Fibroblast of skin of right quadriceps (primary cell): ENCODE data around the gene TRMT1L.
"Not testable (repeated sequence)": the region's sequence is repeated elsewhere in the genome, so short reads cannot be mapped to it uniquely, and the experiment has no call there.

Experiments used
- DNase-seq: peaks from one replicate; pipeline ENCODE4 v3.0.0-alpha.2; 2013

Gene TRMT1L, protein sequence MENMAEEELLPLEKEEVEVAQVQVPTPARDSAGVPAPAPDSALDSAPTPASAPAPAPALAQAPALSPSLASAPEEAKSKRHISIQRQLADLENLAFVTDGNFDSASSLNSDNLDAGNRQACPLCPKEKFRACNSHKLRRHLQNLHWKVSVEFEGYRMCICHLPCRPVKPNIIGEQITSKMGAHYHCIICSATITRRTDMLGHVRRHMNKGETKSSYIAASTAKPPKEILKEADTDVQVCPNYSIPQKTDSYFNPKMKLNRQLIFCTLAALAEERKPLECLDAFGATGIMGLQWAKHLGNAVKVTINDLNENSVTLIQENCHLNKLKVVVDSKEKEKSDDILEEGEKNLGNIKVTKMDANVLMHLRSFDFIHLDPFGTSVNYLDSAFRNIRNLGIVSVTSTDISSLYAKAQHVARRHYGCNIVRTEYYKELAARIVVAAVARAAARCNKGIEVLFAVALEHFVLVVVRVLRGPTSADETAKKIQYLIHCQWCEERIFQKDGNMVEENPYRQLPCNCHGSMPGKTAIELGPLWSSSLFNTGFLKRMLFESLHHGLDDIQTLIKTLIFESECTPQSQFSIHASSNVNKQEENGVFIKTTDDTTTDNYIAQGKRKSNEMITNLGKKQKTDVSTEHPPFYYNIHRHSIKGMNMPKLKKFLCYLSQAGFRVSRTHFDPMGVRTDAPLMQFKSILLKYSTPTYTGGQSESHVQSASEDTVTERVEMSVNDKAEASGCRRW

DNA sequence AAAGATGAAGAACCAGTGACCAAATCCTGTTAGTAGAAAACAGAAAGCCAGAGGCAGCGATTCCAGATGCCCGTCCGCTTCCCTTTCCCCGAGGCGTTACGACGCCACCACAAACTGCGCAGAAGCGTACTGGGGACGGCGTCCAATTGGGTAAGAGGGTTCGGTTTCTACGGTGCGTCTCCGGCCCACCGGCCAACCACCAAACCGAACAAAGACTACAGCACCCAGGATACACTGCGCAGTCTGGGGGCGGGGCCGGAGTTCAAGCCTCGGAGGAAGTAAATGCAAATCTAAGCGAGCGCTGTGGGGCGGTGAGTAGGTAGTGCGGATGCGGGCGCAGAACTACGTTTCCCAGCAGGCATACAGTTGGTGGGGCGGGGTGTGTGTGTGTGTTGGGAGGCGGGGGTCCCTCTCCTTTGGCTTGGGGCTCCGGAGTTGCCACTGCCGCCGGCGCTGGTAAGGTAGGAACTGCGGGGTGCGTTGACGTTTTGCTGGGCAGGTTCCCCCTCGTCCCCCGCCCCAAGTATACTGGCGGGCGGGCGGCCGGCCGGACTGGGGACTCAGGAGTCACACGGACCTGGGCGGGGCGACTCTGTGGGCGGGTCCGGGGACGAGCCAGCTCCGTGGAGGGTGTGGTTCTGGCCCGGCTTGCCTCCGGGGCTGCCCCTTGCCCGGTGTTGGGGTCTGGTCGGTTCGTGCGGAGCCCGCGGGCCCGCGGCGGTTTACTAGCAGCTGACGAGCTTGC lies at the start of gene TRMT1L, which contains the start of gene SWT1:
Gene TRMT1L, minus strand, starts transcription at position 100 of the 745 bp plus-strand sequence. CDS start 241 bp downstream, outside the sequence.
Gene SWT1, plus strand, starts transcription at position 314 of the 745 bp plus-strand sequence. CDS start 3,675 bp downstream, outside the sequence.
- DNase-seq = peak; percentile 99

DNA sequence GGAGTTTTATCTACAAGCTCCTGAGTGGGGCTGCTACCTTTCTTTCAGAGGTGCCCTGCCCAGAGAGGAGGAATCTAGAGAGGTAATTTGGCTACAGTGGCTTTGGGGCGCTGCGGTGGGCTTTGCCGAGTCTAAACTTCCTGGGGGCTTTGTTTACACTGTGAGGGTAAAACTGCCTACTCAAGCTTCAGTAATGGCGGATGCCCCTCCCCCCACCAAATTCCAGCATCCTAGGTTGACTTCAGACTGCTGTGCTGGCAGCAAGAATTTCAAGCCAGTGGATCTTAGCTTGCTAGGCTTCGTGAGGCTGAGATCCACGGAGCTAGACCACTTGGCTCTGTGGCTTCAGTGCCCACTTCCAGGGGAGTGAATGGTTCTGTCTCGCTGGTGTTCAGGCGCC lies 44.1 kb upstream of the TRMT1L start:
- DNase-seq = no peak

DNA sequence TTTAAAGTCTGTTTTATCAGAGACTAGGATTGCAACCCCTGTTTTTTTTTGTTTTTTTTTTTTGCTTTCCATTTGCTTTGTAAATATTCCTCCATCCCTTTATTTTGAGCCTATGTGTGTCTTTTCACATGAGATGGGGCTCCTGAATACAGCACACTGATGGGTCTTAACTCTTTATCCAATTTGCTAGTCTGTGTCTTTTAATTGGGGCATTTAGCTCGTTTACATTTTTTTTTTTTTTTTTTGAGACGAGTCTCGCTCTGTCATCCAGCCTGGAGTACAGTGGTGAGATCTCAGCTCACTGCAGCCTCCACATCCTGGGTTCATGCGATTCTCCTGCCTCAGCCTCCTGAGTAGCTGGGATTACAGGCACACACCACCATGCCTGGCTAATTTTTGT lies 42.0 kb upstream of the TRMT1L start:
- not testable (repeated sequence) for DNase-seq

DNA sequence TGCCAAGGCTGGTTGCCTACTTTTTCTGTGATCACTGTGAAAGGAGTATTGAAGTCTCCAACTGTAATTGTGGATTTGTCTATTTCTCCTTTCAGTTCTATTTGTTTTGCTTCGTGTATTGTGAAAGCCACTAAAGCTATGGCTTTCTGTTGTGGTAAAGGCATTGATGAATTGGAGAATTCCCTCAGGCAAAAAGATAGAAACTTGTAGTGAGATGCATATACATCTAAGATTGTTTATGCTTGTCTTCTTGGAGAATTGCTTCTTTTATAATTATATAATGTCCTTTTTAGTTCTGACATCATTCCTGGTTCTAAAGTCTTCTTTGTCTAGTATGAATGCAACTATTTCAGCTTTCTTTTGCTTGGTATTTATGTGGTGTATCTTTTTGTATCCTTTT lies 37.0 kb upstream of the TRMT1L start:
- no peak for DNase-seq

DNA sequence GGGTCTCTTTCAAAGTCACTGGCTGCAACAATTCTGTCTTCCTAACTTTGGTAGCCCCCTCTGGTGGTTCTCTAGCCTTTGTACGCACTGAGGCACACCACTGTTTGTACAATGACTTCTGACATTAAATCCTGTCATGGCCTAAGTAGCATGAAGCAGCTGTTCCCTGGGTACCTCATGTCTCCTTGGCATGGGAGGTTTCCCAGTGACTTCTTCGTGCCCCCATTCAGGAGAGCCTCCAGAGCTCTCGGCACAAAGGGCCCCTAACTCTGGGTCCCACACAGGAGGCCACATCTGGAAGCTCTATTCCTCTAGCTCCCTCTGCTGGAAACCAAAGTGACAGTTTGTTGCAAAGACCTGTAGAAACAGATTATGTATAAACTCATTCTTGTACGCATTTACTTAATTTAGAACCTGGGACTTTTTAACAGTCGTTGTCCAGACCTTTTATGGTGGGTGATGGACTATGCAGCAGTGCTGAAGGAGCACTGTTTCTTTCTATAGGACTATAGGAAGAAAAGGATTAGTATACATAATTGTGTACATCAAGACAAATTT lies 13.6 kb upstream of the TRMT1L start:
- peak; percentile 66 for DNase-seq

DNA sequence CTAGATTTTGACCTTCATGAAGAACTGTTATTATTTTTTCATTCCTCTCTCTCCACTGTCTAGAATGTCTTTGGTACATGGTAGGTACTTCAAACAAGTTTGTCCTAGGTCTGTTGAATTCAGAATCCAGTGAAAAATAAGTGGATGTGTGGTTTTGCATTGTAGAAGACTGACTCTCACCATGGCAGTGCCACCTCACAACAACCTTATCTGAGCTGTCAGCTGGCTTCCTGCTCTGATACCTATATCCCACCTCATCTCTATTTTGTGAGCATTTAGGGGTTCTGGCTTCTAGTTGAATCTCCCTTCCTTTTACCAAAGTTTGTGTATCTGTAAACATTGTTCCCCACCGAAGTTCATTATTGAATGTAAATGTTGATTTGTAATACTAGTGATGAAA lies 9.4 kb upstream of the TRMT1L start:
- no peak for DNase-seq

DNA sequence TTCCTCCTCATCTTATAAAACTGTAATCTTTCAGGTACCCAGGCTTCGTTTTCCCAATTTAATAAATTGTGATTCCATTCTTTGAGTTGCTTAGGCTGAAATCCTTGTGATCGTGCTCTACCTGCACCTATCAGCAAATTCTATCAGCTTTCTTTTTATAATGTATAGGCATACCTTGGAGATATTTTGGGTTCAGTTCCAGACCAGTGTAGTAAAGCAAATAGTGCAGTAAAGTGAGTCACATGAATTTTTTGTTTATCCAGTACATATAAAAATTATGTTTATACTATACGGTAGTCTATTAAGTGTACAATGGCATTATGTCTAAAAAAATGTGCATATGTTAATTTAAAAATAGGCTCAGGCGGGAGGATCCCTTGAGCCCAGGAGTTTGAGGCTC lies 5.7 kb upstream of the TRMT1L start:
- no peak for DNase-seq

DNA sequence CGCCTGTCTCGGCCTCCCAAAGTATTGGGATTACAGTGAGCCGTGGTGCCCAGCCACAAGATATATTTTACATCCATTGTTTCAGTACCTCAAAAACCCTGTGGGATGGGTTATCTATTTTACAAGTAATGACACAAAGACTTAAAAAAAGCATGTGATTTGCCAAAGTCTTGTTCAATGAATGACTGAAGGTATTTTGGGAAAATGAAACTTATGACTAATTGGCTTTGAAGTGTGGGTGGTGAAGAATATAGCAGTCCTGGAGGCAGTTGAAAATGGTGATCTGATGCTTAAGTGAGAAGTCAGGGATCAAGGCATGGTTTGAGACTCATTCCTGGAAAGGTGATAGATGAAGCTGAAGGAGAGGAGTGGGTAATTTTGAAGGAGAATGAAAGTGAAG lies 3.2 kb upstream of the TRMT1L start:
- DNase-seq = no peak

DNA sequence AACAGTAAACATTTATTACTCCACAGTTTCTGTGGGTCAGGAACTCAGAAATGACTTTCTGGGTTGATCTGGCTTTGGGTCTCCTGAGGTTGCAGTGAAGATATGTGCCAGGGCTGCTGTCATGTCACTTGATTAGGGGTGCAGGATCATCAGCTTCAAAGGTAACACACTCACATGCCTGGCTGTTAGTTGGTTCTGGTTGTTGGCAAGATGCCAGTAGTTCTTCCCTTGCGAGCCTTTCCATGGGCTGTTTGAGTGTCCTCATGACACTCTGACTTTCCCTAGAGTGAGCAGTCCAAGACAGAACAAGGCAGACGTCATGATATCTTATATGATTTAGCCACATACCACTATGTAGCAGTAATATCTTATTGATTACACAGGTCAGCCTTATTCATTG lies 2.0 kb upstream of the TRMT1L start:
- DNase-seq = no peak

DNA sequence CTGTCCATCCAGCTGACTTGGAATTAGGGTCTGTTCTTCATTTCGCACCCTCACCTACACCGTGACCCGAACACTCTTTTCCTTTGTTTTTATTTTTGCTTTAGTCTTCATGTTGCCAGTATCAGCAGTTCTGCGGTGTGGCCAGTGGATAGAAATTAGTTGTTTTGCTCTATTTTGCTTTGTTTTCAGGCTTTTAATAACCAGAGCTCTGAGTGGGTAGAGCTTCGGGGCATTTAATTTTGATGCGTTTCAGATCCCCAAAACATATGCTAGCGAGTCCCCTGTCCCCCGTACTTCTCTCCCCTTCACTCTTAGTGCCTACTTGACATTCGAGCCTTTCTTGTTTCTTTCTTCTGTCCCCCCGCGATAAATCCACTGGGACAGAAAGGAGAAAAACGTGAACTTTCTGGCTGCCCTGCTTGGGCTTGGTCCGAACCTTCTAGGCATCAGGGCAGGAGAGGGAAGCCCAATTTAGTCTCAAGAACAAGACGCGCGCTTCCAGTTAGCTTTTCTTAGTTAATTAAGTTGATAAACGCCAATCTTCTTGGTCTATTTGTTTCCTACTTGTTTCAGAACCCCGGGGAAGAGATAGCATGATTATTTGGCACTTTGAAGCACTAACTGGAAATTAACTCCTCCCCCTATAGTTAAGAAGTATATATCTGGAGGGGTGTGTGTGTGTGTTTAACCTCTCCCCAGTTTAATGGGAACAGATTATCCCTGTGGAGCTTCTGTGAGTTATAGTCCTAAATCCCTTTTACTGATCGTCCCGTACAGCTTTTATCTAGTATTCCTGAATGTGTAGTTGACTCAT lies 1.1 kb upstream of the TRMT1L start:
- DNase-seq = no peak

DNA sequence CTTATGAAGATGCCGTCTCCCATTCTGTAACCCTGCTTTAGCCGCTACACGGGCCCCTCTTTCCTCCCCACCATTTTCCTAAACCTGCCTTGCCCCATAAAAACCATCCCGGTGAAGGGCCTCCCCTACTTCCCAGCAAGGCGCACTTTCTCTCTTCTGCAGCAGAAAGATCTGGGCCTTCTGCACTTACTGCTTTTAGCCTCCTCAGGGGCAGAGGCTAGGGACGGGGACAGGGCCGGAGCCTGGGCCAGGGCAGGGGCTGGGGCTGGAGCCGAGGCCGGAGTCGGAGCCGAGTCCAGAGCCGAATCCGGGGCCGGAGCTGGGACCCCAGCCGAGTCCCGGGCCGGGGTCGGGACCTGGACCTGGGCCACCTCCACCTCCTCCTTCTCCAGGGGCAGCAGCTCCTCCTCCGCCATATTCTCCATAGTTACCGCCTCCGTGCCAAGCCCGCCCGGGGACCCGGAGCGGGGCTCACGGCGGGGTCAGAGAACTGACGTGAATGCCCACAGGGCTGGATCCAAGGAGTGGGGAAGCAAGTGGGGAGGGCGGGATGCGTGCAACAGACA lies 382 bp downstream of the TRMT1L start:
- peak; percentile 14 for DNase-seq

DNA sequence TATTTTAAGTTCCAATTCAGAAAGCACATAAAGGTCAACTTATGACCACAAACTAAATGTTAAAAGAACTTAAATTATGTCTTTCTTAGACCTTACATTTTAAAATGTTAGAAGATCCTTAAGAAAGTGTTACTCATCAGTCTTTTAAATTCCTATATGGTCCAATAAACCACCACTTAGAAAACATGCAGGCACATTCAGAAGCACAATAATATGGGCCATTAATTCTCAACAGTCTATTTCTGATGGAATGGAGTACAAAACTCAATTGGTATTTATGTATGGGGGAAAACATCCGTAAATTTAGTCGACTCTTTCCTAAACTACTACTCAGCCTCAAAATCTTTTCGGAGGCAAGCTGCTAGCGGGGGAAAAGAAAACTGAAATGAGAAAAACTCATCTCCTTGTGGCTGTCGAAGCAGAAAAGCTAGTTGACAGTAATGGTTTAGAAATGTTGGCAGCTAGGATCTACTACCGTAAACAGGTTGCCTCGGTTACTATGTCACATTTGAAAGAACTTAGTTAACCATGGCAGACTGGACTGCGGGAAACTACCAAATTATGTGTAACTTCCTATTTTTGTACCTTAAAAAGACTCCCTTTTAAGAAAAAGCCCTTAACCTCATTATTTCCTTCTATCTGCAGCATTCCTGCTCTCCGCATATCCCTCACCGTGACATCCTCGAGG lies 1.0 kb downstream of the TRMT1L start:
- DNase-seq = peak; percentile 27

DNA sequence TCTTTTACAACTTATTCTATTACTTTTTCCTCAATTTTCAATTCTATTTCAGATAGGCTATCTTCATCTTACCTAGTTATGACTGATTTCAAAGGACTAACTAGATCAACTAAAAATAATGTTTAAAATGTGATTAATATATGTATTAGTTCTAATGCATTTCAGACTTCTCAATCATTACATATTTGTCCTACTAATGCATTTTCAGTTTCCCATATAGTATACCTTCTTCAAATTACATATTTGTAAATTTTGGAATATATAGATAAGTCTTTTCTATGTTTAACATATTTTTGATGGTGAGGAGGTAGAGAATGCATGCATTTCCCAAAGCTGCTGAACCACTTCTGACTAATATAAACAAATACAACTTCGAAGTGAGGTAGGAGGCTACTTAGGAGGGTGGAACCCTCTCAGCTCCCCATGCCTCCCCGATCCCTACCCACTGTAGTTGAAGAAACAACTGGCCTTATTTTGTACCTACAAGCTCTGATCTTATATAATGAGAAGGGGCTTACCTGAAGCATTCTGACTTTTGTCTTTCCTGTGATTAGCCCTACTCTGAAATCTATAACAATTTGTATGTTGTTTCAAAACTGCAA lies 1.7 kb downstream of the TRMT1L start:
- no peak for DNase-seq

DNA sequence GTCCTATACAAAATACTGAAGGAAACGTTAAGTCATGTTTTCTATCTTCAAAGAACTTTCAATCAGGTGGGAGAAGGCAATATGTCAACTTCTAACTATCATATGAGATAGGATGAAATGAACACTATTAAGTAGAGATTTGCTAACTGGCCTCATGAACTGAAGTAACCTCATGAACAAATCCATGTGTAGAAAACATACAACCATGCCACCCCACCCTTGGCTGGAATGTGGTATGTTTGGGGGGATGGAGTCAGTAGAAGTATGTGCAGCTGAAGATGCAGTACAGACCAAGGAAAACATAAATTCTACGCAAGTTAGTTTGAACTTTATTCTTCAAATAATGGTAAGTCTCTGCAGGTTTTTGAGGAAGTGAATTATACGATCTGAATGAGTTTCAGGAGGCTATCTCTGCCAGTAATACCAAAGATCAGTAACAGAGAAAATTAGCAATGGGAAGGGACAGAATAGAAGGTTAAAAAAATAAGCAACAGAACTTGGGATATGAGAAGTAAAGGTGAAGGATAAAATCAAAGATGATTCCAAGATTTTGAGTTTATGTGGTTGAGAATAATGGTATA lies 4.5 kb downstream of the TRMT1L start:
- DNase-seq = peak; percentile 56

DNA sequence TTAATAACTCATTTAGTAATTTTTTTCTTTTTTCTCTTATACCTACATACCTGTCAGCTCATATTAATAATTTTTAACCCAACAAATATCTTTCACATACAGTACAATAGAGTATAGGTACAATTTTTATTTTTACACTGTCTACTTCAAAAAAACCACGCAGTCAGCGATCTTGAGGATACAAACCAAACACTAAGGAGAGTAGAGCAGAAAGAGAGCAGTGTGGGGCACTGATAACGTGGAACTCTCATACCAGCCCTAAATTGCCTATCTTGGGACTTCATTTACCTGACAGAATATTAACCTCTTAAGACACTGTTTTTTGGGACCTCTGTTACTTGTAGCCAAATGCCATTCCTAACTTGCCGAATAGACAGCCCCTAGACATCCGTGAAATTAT lies 5.5 kb downstream of the TRMT1L start:
- no peak for DNase-seq

DNA sequence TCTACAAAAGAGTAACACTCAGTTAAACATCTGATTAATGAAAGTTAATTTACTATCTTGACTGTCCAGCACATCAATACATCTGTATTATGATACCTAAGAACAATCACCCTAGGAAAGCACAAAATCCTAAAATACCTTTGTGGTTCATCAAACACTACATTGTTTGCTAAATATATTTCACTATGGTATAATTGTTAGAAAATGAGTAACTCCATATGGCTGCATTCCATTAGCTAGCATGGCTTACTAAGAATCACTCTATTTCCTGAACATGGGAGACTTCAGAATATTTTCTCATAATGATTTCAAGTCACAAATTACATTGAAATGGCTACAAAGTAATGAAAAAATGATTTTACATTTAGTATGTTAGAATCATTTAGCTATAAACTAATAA lies 12.5 kb downstream of the TRMT1L start:
- peak; percentile 65 for DNase-seq

DNA sequence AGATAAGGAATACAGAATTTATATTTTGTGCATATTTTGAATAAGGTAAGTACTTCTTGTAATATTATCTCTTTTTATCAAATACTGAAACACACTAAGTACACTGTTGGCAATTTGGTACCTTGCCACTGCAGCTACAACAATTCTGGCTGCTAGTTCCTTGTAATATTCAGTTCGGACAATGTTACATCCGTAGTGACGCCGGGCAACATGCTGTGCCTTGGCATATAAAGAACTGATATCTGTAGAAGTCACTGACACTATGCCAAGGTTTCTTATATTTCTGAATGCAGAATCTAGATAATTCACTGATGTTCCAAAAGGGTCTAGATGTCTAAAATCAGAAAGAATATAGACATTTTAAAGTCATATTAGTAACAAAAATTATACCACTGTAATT lies 17.5 kb downstream of the TRMT1L start:
- no peak for DNase-seq

DNA sequence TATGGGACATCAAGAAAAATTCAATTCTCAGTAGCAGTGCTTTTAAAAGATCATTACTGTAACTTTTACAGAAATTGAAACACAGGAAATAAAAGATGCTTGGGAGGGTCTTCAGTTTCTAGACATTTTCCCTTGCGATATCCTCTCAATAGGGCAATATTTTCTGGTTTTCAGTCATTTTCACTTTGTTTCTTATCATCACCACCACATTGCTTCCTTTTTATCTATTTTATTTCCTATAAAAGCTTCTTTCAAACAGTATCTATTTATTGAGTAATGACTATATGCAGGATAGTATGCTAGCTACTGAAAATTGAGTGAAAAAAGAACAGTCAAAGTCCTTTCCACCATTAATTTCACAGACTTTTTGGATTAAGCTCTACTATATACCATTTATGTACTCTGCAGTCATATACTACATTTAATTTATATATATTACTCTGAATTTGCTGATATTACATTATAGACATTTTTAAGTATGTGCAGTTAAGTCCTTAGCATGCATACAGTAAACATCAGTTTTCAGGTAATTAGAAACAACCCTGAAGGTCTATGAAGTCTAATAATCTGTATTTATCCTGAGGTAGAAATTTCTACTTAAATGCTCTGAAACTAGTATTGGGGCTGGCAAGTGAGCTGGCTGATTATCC lies 18.7 kb downstream of the TRMT1L start:
- DNase-seq = no peak

DNA sequence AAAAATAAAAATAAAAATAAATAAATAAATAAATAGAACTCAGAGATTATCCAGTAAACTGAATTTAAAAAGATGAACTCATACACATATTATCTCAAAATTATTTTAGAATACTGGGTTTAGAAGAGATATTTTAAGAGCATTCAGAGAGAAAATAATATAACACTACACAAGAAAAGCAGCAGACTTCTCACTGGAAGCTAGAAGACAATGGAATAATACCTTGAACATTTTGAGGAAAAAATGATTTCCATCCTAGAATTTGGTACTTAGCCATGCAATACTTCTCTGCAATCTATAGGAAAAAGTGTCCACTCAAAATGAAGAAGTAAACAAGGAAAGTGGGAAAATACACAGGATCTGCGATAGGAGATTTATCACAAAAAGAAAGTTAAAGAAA lies 24.2 kb downstream of the TRMT1L start:
- DNase-seq = no peak

DNA sequence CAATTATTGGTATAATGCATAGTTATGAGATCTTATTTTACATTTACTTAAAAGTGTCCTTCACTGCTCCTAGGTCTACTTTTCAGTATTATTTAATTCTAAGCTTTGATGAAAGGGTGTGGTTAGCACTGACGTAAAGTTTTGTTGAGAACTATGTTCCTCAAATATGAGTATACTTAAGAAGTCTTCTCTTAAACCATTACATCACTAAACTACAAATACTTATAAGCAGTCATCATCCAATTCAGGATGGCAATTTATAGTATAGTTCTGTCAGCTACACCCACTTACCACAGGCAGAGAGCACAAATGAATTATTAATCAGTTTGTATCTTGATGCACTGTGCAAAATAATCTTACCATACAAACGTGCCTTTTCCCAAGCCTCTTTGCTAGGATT lies 27.0 kb downstream of the TRMT1L start:
- no peak for DNase-seq
